Esophagus mucosa (tissue), 1 donor: ENCODE data around the gene ABCD1. TPM values are rescaled to one million over a fixed set of nuclear protein-coding genes. Genes with fewer than 3 reads are reported as not detected.

Experiments used
- total RNA-seq: library from RNA; stranded (reverse); gene quantifications from one replicate; pipeline ENCODE4 v1.2.4, GENCODE V29; 2023
- donor health status: DM: yes; HTN: yes; CAD: no.

Gene ABCD1
- total RNA-seq, 1 donor from 2014 or later, result 2.5 TPM

Other genes with a start within 250 kb of the ABCD1 start
- gene BGN, start 229.9 kb upstream of the ABCD1 start, total RNA-seq, result 29.3 TPM
- gene ATP2B3, start 207.2 kb upstream of the ABCD1 start, total RNA-seq, result not detected
- gene CCNQ, start 125.7 kb upstream of the ABCD1 start, total RNA-seq, result 18.2 TPM
- gene DUSP9, start 77.7 kb upstream of the ABCD1 start, total RNA-seq, result 0.76 TPM
- 1.00 TPM for gene PNCK, start 51.0 kb upstream of the ABCD1 start, total RNA-seq
- 62.0 TPM for gene SLC6A8, start 36.9 kb upstream of the ABCD1 start, total RNA-seq
- gene BCAP31, start 469 bp upstream of the ABCD1 start, total RNA-seq, result 191 TPM
- gene PLXNB3, start 39.4 kb downstream of the ABCD1 start, total RNA-seq, result 11.2 TPM
- gene SRPK3, start 56.2 kb downstream of the ABCD1 start, total RNA-seq, result 0.12 TPM
- gene IDH3G, start 69.5 kb downstream of the ABCD1 start, total RNA-seq, result 32.6 TPM
- 168 TPM for gene SSR4, start 69.8 kb downstream of the ABCD1 start, total RNA-seq
- 0.68 TPM for gene PDZD4, start 105.7 kb downstream of the ABCD1 start, total RNA-seq
- 0.80 TPM for gene L1CAM, start 161.3 kb downstream of the ABCD1 start, total RNA-seq
- 0.20 TPM for gene AVPR2, start 179.8 kb downstream of the ABCD1 start, total RNA-seq
- gene ARHGAP4, start 201.4 kb downstream of the ABCD1 start, total RNA-seq, result 7.5 TPM
- gene NAA10, start 210.2 kb downstream of the ABCD1 start, total RNA-seq, result 73.6 TPM
- 0.52 TPM for gene RENBP, start 219.8 kb downstream of the ABCD1 start, total RNA-seq
- 33.0 TPM for gene HCFC1, start 247.0 kb downstream of the ABCD1 start, total RNA-seq
- 5.1 TPM for gene TMEM187, start 247.9 kb downstream of the ABCD1 start, total RNA-seq